ENCODE data around the gene BSPRY.

- TF ChIP-seq, protein P1, sequence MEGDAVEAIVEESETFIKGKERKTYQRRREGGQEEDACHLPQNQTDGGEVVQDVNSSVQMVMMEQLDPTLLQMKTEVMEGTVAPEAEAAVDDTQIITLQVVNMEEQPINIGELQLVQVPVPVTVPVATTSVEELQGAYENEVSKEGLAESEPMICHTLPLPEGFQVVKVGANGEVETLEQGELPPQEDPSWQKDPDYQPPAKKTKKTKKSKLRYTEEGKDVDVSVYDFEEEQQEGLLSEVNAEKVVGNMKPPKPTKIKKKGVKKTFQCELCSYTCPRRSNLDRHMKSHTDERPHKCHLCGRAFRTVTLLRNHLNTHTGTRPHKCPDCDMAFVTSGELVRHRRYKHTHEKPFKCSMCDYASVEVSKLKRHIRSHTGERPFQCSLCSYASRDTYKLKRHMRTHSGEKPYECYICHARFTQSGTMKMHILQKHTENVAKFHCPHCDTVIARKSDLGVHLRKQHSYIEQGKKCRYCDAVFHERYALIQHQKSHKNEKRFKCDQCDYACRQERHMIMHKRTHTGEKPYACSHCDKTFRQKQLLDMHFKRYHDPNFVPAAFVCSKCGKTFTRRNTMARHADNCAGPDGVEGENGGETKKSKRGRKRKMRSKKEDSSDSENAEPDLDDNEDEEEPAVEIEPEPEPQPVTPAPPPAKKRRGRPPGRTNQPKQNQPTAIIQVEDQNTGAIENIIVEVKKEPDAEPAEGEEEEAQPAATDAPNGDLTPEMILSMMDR (IDR thresholded peaks at IDR 0.05): no peak
- TF ChIP-seq POLR2A (IDR thresholded peaks at IDR 0.05) (no peak), POLR2AphosphoS5 (IDR thresholded peaks at IDR 0.05) (no peak), EP300 (IDR thresholded peaks at IDR 0.05; ENCODE audit: low read depth) (no peak)
Measured at GRCh38 chr9:113373256-113373655, 23.9 kb downstream of the BSPRY start.

Data from transverse colon (tissue), 4 donors.